Iris pigment epithelial cell (primary cell): ENCODE results near the gene FXYD5.

Experiments
- DNase-seq: peaks from one replicate; pipeline ENCODE4 v3.0.0-alpha.2; 2011; ENCODE audit warnings: low read depth

FXYD5 gene

DNA sequence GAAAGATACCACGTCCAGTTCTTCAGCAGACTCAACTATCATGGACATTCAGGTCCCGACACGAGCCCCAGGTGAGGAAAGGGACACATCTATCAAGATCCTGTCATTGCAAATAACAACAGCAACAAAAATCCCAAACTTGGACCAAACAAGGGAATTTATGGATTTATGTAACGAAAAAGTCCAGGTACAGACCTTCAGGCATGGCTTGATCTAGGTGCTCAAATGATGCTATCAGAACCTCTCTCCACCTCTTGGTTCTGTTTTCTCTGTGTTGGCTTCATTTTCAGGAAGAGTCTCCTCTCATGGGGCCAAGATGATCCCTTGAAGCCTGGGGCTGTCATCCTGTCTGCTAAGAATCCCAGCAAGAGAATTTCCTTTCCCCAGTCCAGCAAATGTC lies 2.9 kb downstream of the FXYD5 start:
- no peak for DNase-seq

DNA sequence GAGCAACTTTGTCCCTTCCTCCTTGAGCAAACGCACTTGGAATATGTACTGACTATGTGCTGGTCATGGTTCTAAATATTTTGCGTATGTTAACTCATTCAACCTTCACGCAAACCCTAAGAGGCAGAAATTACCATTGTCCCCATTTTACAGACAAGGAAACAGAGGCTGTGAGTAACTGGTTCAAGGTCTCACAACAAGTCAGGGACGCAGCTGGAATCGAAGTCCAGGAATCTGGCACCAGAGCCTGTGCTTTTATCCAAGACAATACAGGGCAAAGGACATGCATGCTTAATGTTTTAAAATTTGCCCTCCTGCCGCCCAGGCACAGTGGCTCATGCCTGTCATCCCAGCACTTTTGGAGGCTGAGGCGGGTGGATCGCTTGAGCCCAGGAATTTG lies 5.1 kb downstream of the FXYD5 start:
- DNase-seq = no peak

GRCh38 chr19:35160629-35161433 lies 6.3 kb downstream of the FXYD5 start:
- no peak for DNase-seq

DNA sequence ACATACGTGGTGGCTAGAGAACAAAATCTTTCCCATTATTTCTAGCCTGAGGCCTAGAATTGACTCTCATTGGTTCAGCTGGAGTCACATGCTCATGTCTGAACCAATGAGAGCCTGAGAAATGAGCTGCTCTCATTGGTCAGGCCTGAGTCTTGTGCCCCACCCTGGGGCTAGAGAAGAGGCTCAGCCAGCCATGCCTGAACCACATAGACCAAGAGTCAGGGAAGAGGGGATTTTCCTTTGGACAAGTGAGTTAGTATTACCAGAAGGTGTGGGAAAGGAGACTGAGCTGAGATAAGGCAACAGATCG lies 6.9 kb downstream of the FXYD5 start:
- DNase-seq = no peak

- DNase-seq = peak; percentile 55
Observed at GRCh38 chr19:35162471-35163326, 8.2 kb downstream of the FXYD5 start.

- DNase-seq = no peak
Observed at GRCh38 chr19:35164418-35164817, 9.9 kb downstream of the FXYD5 start.

DNA sequence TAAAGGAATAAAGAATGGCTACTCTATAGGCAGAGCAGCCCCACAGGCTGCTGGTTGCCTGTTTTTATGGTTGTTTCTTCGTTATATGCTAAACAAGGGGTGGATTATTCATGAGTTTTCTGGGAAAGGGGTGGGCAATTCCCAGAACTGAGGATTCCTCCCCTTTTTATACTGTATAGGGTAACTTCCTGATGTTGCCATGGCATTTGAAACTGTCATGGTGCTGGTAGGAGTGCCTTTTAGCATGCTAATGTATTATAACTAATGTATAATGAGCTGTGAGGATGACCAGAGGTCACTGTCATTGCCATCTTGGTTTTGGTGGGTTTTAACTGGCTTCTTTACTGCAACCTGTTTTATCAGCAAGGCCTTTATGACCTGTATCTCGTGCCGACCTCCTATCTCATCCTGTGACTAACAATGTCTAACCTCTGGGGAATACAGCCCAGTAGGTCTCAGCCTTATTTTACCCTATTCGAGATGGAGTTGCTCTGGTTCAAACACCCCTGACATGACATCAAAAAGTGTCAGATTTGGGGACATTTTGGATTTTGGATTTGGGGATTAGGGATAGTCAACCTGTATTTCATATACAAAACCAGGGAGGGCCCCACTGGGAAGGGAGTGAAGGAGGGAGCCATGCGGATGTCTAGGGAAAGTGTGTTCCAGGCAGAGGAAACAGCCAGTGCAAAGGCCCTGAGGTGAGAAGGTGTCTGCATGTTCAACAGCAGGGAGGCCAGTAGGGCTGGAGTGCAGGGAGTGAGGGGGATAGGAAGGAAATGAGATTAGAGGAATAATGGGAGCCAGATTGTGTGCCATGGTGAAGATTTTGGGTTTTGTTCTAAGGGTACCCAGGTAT lies 10.9 kb downstream of the FXYD5 start:
- no peak for DNase-seq

GRCh38 chr19:35166100-35167063 lies 11.8 kb downstream of the FXYD5 start:
- no peak for DNase-seq

DNA sequence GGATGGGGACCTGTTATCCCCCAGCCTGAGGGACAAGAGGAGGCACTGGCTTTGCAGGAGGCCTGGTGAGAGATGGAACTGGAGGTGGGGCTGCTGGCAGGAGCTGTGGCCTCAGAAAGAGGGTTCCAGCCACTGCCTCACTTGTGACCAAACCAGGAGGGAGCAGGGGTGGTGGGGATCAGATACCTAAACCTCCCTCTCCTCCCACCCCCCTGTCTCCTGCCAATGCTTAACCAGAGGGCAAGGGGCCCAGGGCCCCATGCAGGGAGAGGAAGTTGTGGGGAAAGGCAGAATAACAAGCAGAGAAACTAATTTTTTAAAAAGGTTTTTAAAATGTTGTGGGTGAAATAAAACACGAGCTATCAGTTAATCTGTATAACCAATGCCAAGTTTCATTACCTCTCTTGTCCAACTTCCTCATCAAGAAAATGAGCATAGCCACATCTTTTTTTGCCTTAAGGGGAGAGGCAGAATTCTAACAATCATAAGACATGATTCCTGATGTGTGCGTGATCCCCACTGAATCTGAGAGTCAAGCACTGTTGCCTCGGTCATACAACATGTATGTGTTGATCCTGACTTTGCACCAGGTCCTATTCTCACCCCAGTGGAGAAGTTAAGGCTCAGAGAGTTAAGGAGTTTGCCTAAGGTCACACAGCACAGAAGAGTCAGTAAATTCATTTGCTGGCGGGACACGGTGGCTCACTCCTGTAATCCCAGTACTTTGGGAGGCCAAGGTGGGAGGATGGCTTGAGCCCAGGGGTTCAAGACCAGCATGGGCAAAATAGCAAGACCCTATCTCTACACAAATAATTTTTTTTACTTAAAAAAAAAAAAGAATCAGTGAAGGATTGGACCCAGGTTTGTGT lies 12.9 kb downstream of the FXYD5 start:
- no peak for DNase-seq

GRCh38 chr19:35168196-35168595 lies 13.7 kb downstream of the FXYD5 start:
- DNase-seq = no peak

- DNase-seq = no peak
Observed at GRCh38 chr19:35169221-35169995, 14.9 kb downstream of the FXYD5 start.

DNA sequence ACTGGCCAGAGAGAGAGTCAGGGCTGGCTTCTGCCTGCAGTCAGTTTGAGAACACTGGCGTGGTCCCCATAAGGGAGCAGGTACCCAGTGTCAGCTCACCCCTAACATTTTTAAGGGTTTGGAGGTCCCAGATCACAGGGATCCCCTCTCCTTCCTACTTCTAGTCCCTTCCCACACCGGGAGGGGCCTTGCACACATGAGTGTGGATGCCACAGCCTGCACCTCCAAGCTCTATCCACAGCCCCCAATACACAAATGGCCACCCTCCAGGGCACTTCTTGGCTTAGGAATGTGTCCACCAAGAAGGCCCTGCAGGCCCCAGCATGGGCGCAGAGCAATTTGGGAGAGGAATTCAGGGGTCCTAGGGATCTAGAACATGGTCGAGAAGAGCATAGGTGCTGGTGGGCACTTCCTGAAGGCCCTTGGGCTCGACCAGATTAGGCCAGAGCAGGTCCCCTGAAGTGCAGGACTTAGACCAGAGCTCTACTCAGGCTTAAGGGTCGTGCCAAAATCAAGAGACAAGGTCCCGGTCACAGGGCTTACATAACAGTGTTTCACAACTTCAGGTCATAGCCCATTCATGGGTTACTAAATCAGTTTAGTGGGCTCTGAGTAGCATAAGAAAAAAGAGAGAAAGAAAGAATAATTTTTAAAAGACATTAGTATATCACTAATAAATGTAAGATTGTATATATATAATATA lies 16.0 kb downstream of the FXYD5 start:
- DNase-seq = no peak

DNA sequence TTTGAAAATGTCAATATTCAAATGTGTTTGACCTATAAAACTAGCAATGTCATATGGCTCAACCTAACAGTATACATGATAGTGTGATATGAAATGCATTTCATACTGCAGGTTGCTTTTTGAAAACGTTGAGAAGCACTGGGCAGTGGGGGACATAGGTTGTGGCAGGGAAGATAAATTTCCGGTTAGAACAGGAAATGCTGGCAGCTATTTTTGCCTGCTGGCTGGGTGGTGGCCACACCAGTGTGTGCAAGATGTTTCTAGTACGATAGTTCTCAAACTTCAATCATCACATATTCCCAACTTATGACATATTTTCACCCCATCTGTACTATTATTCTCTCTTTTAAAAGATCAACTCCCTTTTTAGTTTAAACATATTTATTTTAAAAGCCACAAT lies 17.2 kb downstream of the FXYD5 start:
- no peak for DNase-seq

GRCh38 chr19:35174226-35174625 lies 19.7 kb downstream of the FXYD5 start:
- DNase-seq = no peak

GRCh38 chr19:35176181-35176570 lies 21.6 kb downstream of the FXYD5 start:
- no peak for DNase-seq

GRCh38 chr19:35177377-35178274 lies 23.1 kb downstream of the FXYD5 start:
- DNase-seq = no peak

DNA sequence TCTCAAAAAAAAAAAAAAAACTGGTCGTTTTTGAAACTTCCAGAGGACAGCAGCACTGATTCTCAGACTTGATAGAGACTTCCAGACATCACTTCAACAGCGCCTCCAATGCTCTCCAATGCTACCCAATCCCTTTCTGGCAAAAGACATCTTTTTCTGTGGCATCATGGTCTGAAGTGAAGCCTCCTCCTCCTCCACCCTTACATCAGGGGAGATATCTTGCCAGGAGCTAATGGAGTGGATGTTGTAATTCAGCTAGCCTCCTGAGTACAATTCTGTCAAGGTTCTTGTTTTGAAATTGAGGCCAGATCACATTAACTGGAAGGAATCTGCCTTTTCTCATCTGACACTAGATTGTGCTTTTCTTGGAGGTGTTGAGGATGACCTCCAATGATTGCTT lies 24.2 kb downstream of the FXYD5 start:
- DNase-seq = no peak

DNA sequence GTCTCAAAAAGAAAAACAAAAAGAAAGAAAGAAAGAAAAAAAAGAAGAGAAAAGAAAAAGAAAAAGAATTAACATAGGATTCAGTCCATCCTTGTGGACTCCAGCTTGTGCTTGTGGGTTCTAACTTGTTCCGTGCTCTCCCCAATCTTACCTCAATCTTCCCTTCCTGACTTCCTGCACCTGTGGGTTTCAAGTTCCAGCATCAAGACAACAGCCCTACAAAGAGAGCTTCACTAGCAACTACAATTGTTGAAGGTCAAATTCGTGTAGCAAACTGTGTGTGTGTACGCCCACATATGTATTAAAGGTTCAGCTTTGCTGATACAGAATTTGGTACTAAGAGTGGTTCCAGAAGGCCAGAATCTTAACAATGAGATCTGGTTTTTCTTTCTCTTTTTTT lies 25.3 kb downstream of the FXYD5 start:
- no peak for DNase-seq
